GM12874 (cell line): Measurements from ENCODE around the gene ARFIP2.

Experiments used
- TF ChIP-seq, protein P1 (sequence below): IDR thresholded peaks from 2 replicates; pipeline ENCODE4 v1.5.1; 2011; ENCODE audit warnings: low read depth, mild to moderate bottlenecking, control low read depth, low read length, moderate library complexity; ENCODE audit not compliant: insufficient read depth

Gene ARFIP2

GRCh38 chr11:6505577-6506240 is 24.6 kb upstream of the ARFIP2 start:
- TF ChIP-seq, protein P1, sequence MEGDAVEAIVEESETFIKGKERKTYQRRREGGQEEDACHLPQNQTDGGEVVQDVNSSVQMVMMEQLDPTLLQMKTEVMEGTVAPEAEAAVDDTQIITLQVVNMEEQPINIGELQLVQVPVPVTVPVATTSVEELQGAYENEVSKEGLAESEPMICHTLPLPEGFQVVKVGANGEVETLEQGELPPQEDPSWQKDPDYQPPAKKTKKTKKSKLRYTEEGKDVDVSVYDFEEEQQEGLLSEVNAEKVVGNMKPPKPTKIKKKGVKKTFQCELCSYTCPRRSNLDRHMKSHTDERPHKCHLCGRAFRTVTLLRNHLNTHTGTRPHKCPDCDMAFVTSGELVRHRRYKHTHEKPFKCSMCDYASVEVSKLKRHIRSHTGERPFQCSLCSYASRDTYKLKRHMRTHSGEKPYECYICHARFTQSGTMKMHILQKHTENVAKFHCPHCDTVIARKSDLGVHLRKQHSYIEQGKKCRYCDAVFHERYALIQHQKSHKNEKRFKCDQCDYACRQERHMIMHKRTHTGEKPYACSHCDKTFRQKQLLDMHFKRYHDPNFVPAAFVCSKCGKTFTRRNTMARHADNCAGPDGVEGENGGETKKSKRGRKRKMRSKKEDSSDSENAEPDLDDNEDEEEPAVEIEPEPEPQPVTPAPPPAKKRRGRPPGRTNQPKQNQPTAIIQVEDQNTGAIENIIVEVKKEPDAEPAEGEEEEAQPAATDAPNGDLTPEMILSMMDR = peak; percentile 58

DNA sequence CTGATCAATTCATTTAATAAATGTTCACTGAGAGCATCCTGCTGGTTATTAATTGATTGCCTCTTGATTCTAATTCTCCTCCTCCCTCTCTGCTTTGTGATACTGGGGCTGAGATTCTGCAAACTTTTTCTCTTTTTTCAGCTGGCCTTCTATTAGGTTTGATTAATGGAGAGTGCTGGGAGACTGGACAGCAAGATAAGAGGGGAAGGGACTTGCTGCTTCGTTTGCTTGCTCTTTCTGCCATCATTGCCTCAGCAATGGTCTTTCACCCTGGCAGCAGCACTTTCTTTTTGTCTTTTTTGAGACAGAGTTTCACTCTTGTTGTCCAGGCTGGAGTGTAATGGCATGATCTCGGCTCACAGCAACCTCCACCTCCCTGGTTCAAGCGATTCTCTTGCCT is 23.0 kb upstream of the ARFIP2 start:
- TF ChIP-seq, protein P1 = no peak

- TF ChIP-seq, protein P1 = no peak
These were observed 21.3 kb upstream of the ARFIP2 start for GRCh38 chr11:6502382-6502781.

DNA sequence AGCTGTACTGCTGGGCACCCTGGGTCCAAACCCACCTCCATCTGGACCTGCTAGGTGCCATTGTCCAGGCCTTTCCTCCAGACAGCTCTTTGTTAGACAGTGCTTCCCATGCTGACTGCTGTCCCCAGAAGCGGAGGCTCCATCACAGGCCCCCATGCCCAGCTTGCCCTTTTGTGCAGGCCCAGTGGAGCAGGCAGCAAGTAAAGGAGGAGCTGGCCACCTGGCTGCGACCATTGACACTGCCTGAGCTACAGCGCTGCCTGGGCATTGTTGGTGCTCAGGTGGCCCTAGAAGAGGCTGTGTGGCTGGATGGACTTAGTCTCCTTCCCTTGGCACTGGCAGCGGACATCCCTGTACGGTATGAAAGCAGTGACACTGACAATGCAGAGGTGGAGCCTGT is 17.4 kb upstream of the ARFIP2 start:
- TF ChIP-seq, protein P1 = no peak

- TF ChIP-seq, protein P1 = no peak
These were observed 17.0 kb upstream of the ARFIP2 start for GRCh38 chr11:6498121-6498520.

- TF ChIP-seq, protein P1 = no peak
These were observed 16.1 kb upstream of the ARFIP2 start, which contains the start of gene DNHD1 for GRCh38 chr11:6497069-6497839. Gene DNHD1, plus strand, starts transcription at chr11:6497280. Its CDS starts 936 bp downstream, at chr11:6498216.

DNA sequence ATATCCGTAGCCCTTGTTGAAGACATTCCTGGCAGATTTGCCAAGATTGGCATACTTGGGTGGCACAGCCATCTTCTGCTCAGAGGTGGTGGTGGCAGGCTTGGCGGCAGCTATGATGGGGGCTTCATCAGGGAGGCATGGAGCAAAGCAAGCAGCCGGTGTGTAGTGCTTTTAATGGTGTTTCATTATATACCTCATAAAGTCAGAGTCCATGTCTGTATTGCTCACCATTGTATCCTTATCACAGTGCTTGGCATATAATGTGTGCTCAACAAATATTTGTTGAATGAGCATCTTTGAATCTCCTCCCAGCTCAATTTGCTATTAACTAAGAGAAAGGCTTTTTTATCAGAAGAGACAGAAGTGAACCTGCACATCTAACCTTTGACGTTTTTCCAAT is 8.2 kb upstream of the ARFIP2 start:
- TF ChIP-seq, protein P1 = no peak
